ENCODE results near the gene CMTM3.
"Not testable (repeated sequence)": the region's sequence is repeated elsewhere in the genome, so short reads cannot be mapped to it uniquely, and the experiment has no call there.

CMTM3 gene

GRCh38 chr16:66631558-66631957 lies 27.1 kb downstream of the CMTM3 start:
- not testable (repeated sequence) for DNase-seq (ENCODE audit: low spot score)

DNA sequence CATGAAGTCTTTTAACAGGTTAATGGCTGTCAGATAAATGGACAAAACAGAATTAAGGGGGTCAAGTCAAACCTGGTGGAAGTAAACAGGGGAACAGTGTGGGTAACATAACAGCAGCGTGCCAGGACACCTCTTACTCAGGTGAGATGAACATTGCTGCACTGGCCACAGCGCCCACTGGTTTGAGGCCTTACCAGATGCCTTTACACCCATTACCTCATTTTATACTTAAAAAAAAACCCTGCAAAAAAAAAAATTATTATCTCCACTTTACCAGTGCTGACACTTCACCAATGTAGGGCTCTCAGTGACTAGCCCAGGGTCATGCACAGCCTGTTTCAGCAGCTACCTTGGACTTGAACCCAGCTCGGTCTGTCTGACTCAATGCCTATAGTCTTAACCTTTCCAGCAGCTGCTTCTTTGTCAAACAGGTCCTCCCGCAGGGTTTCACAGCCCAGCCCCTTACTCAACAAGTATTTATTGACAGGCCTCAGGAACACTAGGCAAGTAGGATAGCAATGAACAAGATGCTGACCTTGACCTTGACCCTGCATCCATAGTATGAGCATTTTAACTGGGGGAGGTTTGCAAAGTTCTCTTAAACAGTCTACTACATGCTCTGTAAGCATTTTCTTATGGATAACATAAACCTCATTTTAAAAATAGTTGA lies 30.2 kb downstream of the CMTM3 start:
- no peak for DNase-seq (ENCODE audit: low spot score)

- DNase-seq (ENCODE audit: low spot score) = no peak
Observed at GRCh38 chr16:66635406-66635805, 30.9 kb downstream of the CMTM3 start.

DNA sequence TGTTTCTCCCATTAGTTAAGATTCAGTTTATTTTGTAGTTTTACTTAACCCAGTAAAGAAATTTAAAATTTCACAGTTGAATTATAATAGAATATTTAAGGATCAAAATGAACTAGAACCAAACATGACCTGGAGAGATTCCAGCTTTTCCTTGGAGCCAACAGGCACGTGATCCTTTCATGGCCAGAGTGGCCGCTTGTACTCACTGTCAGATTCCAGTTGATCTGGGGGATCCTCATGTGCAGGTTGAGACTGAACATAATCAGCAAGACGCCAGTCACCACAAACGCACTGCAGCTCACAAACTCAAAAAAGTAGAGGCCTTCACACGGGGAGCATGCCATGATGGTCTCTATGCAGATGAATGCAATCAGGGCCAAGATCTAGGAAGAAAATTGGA lies 31.7 kb downstream of the CMTM3 start:
- DNase-seq (ENCODE audit: low spot score) = no peak

DNA sequence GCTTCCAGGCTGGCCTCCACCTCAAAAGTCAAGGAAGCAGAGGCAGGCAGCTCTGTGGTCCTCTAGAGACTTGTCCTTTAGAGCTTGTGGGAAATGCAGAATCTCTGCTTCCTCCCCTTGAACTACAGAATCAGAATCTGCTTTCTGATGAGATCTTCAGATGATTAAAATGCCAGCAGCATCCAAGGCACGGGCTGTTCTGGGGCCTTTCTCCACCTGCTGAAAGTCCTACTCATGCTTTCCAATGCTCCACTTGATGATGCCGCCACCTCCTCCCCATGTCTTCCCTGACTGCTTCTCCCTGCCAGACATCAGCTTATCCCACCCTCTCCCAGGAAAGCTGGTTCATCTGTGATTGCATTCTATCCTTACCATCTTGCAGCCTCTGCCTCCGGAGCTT lies 33.3 kb downstream of the CMTM3 start:
- no peak for DNase-seq (ENCODE audit: low spot score)

DNA sequence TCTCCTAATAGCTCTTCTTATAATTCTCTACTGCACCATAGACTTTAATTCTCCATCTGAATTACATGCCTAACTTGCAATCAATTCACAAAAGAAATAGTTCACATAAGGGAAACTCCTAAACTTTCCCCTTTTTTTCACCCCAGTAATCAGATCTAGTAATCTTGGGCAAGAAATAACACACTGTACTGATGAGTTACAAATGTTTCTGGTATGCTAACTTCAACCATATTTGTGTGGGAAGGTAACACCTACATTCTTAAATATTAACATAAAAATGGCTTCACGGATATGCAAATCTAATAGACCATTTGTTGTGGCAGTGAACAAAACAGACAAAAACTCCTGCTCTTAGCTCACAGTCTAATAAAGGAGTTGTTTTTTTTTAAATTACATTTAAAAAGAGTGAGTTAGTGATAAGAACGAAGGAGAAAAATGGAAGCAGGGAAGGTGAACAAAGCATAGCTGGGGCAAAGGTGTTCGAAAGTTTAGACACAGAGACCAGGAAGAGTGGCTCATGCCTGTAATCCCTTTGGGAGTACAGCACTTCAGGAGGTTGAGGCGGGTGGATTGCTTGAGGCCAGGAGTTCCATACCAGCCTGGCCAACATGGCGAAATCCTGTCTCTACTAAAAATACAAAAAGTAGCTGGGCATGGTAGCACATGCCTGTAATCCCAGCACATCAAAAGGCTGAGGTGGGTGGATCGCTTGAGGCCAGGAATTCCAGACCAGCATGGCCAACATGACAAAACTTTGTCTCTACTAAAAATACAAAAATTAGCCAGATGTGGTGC lies 34.8 kb downstream of the CMTM3 start:
- DNase-seq (ENCODE audit: low spot score) = no peak

GRCh38 chr16:66640724-66641314 lies 36.3 kb downstream of the CMTM3 start:
- no peak for DNase-seq (ENCODE audit: low spot score)

DNA sequence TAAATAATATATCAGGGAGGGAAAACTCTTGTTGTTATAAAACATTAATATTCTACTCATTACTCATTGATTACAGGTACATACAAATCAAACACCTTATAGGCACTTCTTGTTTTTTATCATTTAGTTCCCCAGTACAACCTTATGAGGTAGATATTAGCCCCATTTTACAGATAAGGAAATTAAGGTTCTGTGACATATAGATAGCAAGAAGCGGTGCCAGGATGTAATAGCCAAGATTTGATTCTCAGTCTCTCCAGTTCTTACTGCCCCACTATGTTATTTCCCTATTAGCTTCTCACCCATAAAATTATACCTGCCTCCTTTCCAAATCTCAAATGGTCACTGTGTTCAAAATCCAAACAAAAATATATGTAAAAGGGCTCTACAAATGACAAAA lies 36.9 kb downstream of the CMTM3 start:
- no peak for DNase-seq (ENCODE audit: low spot score)

- no peak for DNase-seq (ENCODE audit: low spot score)
Observed at GRCh38 chr16:66647866-66648265, 43.4 kb downstream of the CMTM3 start.

GRCh38 chr16:66649167-66649566 lies 44.7 kb downstream of the CMTM3 start:
- no peak for DNase-seq (ENCODE audit: low spot score)

DNA sequence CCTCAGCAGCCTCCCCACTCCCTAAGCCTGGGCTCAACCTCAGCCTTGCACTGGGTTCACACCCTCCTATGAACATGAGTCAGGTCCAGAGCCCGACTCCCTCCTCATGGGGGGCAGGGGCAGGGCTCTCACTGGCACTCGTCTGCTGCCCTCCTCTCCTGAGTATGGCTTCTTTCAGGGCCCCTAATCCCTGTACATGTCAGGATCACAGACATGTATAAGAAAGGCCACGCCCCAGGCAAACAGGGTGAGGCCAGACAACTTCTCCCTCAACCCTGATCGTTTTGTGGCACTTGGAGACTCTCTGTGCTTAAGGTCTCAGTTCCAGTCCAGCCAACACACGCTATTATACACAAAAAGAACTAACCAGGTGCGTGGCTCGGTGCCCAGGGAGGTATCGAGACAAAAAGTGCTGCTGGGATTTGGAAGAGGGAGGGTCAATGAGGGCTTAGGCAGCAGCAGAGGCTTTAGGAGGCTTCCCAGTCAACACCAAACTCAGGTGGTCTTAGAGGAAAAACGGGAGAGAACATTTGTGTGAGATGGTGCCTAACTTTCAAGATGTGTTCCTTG lies 45.2 kb downstream of the CMTM3 start:
- no peak for DNase-seq (ENCODE audit: low spot score)

DNA sequence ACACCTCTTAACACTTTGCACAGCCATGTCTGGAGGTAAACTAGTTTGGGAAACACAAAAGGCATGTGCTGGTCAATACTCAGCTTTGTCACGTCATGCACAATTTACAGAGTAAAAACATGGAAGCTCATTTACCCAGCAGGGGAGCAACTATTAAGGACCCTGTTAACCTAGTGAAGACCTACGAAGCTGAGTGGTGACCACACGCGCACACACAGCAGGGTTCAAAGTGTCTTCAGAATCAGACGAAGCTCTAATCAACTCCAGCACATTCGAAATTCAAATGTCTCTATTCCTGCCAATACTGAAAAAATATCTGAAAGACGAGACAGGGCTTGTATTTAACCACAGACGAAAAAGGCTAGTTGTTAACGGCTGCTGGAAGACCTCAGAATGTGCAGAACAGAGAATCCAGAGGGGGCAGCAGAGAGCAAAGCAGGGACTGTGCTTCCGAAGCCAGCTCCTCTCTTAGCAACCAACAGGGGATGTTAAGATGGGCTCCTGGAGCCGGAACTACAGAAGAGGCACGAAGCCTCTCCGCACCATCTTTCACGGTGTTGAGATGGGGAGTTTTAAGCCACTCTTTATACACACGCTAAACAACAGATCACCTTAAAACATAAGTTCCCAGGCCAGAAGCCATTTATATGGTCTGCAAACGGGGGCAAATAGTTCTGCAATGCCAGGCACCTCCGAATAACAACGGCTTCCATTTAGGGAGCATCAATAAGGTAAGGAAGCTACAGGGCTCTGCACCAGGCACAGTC lies 46.4 kb downstream of the CMTM3 start:
- DNase-seq (ENCODE audit: low spot score) = peak; percentile 84

GRCh38 chr16:66651474-66651765 lies 46.9 kb downstream of the CMTM3 start:
- DNase-seq (ENCODE audit: low spot score) = no peak

DNA sequence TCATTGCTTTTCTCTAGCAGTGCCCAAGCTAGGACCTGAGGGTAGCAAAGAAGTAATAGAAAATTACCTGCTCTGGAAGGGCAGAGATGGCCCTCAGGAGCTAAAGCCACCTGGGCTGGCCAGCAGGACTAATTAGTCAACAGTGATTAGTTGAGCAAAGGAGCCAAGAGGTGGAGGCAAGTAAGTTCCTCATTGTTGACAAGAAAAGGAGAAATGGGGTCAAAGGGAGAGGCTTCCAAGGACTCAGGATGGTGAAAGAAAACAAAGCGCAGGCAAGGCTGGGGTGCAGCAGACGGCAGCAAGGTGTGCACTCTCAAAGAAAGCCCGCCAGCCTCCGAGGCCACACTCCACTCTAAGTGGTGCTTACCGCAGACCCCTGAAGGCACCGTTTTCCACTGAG lies 47.5 kb downstream of the CMTM3 start:
- DNase-seq (ENCODE audit: low spot score) = no peak

DNA sequence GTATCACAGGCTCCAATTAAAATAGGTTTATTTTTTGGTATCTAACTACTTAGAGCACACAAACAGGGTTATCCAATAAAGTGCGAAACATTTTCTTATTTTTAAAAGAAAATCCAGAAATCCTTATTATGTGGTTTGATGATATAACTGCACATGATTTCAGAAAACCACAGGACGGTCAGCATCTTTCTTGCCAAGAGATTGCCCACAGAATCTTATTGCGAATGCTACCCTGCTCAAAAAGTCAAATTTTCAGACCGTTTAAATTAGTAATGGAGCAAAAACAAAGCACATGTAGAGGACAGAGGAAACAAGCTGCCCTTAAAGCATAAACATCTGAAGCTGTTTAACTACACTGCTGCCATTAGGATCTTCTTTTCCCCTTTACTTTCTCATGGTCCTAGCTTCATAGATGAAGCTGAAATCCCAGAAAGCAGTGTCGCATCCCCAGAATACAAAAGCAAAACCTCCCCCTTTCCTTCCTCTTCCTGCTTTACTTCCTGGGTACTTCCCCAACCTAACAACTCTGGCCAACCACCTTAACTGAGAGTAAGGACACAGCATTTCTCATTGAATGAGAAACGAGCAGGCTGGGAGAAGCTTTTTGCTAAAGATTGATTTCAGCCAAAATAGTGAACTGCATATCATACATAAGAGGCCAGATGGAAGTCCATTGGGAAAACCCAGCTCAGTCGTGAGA lies 48.3 kb downstream of the CMTM3 start:
- no peak for DNase-seq (ENCODE audit: low spot score)

DNA sequence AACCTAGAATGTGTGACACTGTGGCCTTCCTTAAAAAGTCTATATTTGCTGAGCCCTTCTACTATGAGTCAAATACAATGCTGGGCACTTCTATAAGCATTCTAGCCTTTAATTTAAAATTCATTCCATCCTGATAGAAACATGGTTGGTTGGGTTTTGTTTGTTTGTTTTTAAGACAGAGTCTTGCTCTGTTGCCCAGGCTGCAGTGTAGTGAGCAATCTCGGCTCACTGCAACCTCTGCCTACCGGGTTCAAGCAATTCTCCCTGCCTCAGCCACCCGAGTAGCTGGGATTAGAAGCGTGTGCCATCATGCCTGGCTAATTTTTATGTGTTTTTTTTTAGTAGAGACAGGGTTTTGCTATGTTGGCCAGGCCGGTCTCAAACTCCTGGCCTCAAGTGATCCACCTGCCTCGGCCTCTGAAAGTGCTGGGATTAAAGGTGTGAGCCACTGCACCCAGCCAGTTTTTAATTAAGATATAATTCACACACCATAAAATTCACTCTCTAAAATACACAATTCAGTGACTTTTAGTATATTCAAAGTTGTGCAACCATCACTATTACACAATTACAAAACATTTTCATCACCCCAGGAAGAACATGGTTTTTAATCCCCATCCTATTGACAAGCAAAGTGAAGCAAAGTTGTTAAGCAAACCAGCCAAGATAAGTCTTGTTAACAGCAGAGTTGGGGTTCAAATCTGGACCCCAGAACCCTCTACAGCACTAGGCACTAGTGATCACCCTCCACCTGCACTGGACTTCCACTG lies 49.3 kb downstream of the CMTM3 start:
- DNase-seq (ENCODE audit: low spot score) = no peak

- DNase-seq (ENCODE audit: low spot score) = no peak
Observed at GRCh38 chr16:66656547-66656946, 52.0 kb downstream of the CMTM3 start.

GRCh38 chr16:66658143-66658859 lies 53.8 kb downstream of the CMTM3 start:
- DNase-seq (ENCODE audit: low spot score) = no peak

DNA sequence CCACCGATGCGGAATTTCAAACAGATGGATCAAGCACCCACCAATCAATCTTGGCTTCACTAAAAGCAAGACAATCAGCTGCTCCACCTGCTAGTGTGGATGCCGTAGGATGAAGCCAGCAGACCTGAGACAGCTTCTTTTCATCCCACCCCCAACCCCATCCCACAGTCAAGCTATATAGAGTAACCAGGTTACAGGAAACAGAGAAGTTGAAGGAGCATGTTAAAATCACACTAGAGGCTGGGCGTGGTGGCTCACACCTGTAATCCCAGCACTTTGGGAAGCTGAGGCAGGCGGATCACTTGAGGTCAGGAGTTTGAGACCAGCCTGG lies 54.3 kb downstream of the CMTM3 start:
- no peak for DNase-seq (ENCODE audit: low spot score)

All from SK-N-DZ (cell line).